ENCODE data around the gene PSAP. TPM values are rescaled to one million over a fixed set of nuclear protein-coding genes. Genes with fewer than 3 reads are reported as not detected.
A peak's percentile ranks its signal among the peaks of the same experiment; 100 is the strongest.

The PSAP gene
- total and polyA plus RNA-seq, 2 experiments from 2014 or later, result 151 to 391 TPM

DNA sequence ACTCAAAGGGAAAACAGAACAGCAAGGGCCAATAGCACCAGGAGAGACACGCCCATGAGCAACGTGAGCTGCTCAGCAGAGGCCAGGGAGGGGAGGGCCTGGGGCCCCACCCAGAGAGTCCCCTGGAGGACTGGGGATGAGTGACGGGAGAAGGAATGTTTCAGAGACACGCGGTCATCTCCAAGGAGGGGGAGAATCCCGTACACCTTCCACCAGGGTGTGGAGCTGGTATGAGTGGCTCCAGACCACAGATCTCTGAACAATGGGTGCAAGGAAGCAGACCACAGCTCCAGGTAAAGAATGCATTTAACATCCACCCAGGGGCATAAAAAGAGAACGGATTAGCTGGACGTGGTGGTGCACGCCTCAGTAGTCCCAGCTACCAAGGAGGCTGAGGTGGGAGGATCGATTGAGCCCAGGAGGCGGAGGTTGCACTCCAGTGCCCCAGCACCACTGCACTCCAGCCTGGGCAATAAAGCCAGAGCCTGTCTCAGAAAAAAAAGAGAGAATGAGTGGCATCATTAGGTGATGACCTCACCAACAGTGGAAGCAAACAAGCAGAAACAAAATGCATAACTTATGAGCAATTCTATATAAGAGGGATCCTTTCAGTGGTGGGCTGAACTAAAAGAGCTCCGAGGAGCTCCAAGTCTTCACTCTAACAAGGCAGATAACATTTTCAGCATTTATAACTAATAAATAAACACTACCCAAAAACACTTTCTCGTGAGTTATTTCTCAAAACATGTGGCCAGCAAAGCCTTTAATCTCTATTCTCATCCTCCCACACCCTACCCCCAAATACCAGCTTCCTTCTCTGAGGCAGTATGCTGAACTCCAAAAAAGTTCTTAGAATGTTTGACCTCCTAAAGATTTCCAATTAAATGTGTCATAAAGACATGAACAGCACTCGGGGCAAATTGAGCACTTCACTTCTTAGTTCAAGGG is 12.5 kb downstream of the PSAP start:
- ATAC-seq, result no peak
- H3K36me3 ChIP-seq (ENCODE audit: insufficient read depth), result no peaks in the 10 kb centered on the region
- peaks cover 48% of the 10 kb centered on the region for H3K4me1 ChIP-seq (ENCODE audit: insufficient read depth)
- peaks cover 62% of the 10 kb centered on the region for H3K4me1 Mint-ChIP-seq
- peaks cover 87% of the 10 kb centered on the region for H4K20me1 ChIP-seq (replicated peaks; ENCODE audit: insufficient read depth)
- no peaks in the 10 kb centered on the region; the same call in 1 of the 2 replicates for H3F3A ChIP-seq (replicated peaks; ENCODE audit: low read depth)
- no peak for DNase-seq (ENCODE audit: low spot score)
- no peaks in the 10 kb centered on the region for H3K27me3 ChIP-seq (ENCODE audit: insufficient read depth)
- peaks cover 6% of the 10 kb centered on the region; the same call in 1 of the 3 replicates for H3K36me3 Mint-ChIP-seq (ENCODE audit: low read depth)
- no peak overlapping the region for H3K4me2 ChIP-seq
- H3K4me3 Mint-ChIP-seq, result no peak overlapping the region; the same call in 2 of the 3 replicates
- H3K27ac Mint-ChIP-seq, result 0 out of 2 replicates have a peak overlapping the region, but pooled peaks have one; percentile 20
- TF ChIP-seq STAT1 (IDR thresholded peaks at IDR 0.05; ENCODE audit: unreplicated experiment) (no peak), CREB1 (CRISPR knock-in tag; IDR thresholded peaks at IDR 0.05; ENCODE audit: low read depth) (no peak), ZNF114 (CRISPR knock-in tag; IDR thresholded peaks at IDR 0.05) (no peak), NANOG (IDR thresholded peaks at IDR 0.05; ENCODE audit: borderline replicate concordance) (no peak), ZNF331 (CRISPR knock-in tag; IDR thresholded peaks at IDR 0.05; ENCODE audit: low read depth) (no peak), EZH2 (IDR thresholded peaks at IDR 0.05; ENCODE audit: low read depth, unreplicated experiment) (no peak), JUNB (IDR thresholded peaks at IDR 0.05; ENCODE audit: unreplicated experiment) (no peak), EZH2phosphoT487 (IDR thresholded peaks at IDR 0.05; ENCODE audit: unreplicated experiment) (no peak), POLR2AphosphoS5 (IDR thresholded peaks at IDR 0.05; ENCODE audit: low read depth) (no peak)
- TF ChIP-seq, protein P1, sequence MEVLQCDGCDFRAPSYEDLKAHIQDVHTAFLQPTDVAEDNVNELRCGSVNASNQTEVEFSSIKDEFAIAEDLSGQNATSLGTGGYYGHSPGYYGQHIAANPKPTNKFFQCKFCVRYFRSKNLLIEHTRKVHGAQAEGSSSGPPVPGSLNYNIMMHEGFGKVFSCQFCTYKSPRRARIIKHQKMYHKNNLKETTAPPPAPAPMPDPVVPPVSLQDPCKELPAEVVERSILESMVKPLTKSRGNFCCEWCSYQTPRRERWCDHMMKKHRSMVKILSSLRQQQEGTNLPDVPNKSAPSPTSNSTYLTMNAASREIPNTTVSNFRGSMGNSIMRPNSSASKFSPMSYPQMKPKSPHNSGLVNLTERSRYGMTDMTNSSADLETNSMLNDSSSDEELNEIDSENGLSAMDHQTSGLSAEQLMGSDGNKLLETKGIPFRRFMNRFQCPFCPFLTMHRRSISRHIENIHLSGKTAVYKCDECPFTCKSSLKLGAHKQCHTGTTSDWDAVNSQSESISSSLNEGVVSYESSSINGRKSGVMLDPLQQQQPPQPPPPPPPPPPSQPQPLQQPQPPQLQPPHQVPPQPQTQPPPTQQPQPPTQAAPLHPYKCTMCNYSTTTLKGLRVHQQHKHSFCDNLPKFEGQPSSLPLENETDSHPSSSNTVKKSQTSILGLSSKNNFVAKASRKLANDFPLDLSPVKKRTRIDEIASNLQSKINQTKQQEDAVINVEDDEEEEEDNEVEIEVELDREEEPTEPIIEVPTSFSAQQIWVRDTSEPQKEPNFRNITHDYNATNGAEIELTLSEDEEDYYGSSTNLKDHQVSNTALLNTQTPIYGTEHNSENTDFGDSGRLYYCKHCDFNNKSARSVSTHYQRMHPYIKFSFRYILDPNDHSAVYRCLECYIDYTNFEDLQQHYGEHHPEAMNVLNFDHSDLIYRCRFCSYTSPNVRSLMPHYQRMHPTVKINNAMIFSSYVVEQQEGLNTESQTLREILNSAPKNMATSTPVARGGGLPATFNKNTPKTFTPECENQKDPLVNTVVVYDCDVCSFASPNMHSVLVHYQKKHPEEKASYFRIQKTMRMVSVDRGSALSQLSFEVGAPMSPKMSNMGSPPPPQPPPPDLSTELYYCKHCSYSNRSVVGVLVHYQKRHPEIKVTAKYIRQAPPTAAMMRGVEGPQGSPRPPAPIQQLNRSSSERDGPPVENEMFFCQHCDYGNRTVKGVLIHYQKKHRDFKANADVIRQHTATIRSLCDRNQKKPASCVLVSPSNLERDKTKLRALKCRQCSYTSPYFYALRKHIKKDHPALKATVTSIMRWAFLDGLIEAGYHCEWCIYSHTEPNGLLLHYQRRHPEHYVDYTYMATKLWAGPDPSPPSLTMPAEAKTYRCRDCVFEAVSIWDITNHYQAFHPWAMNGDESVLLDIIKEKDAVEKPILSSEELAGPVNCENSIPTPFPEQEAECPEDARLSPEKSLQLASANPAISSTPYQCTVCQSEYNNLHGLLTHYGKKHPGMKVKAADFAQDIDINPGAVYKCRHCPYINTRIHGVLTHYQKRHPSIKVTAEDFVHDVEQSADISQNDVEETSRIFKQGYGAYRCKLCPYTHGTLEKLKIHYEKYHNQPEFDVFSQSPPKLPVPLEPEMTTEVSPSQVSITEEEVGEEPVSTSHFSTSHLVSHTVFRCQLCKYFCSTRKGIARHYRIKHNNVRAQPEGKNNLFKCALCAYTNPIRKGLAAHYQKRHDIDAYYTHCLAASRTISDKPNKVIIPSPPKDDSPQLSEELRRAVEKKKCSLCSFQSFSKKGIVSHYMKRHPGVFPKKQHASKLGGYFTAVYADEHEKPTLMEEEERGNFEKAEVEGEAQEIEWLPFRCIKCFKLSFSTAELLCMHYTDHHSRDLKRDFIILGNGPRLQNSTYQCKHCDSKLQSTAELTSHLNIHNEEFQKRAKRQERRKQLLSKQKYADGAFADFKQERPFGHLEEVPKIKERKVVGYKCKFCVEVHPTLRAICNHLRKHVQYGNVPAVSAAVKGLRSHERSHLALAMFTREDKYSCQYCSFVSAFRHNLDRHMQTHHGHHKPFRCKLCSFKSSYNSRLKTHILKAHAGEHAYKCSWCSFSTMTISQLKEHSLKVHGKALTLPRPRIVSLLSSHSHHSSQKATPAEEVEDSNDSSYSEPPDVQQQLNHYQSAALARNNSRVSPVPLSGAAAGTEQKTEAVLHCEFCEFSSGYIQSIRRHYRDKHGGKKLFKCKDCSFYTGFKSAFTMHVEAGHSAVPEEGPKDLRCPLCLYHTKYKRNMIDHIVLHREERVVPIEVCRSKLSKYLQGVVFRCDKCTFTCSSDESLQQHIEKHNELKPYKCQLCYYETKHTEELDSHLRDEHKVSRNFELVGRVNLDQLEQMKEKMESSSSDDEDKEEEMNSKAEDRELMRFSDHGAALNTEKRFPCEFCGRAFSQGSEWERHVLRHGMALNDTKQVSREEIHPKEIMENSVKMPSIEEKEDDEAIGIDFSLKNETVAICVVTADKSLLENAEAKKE (CRISPR knock-in tag; IDR thresholded peaks at IDR 0.05), result no peak
- TF ChIP-seq, protein P2, sequence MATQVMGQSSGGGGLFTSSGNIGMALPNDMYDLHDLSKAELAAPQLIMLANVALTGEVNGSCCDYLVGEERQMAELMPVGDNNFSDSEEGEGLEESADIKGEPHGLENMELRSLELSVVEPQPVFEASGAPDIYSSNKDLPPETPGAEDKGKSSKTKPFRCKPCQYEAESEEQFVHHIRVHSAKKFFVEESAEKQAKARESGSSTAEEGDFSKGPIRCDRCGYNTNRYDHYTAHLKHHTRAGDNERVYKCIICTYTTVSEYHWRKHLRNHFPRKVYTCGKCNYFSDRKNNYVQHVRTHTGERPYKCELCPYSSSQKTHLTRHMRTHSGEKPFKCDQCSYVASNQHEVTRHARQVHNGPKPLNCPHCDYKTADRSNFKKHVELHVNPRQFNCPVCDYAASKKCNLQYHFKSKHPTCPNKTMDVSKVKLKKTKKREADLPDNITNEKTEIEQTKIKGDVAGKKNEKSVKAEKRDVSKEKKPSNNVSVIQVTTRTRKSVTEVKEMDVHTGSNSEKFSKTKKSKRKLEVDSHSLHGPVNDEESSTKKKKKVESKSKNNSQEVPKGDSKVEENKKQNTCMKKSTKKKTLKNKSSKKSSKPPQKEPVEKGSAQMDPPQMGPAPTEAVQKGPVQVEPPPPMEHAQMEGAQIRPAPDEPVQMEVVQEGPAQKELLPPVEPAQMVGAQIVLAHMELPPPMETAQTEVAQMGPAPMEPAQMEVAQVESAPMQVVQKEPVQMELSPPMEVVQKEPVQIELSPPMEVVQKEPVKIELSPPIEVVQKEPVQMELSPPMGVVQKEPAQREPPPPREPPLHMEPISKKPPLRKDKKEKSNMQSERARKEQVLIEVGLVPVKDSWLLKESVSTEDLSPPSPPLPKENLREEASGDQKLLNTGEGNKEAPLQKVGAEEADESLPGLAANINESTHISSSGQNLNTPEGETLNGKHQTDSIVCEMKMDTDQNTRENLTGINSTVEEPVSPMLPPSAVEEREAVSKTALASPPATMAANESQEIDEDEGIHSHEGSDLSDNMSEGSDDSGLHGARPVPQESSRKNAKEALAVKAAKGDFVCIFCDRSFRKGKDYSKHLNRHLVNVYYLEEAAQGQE (IDR thresholded peaks at IDR 0.05; ENCODE audit: unreplicated experiment), result no peak
- TF ChIP-seq, protein P3, sequence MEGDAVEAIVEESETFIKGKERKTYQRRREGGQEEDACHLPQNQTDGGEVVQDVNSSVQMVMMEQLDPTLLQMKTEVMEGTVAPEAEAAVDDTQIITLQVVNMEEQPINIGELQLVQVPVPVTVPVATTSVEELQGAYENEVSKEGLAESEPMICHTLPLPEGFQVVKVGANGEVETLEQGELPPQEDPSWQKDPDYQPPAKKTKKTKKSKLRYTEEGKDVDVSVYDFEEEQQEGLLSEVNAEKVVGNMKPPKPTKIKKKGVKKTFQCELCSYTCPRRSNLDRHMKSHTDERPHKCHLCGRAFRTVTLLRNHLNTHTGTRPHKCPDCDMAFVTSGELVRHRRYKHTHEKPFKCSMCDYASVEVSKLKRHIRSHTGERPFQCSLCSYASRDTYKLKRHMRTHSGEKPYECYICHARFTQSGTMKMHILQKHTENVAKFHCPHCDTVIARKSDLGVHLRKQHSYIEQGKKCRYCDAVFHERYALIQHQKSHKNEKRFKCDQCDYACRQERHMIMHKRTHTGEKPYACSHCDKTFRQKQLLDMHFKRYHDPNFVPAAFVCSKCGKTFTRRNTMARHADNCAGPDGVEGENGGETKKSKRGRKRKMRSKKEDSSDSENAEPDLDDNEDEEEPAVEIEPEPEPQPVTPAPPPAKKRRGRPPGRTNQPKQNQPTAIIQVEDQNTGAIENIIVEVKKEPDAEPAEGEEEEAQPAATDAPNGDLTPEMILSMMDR (conservative IDR thresholded peaks at IDR 0.05; ENCODE audit: low read depth in 2 of 2), result no peak
- TF ChIP-seq, protein P4, sequence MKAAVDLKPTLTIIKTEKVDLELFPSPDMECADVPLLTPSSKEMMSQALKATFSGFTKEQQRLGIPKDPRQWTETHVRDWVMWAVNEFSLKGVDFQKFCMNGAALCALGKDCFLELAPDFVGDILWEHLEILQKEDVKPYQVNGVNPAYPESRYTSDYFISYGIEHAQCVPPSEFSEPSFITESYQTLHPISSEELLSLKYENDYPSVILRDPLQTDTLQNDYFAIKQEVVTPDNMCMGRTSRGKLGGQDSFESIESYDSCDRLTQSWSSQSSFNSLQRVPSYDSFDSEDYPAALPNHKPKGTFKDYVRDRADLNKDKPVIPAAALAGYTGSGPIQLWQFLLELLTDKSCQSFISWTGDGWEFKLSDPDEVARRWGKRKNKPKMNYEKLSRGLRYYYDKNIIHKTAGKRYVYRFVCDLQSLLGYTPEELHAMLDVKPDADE (IDR thresholded peaks at IDR 0.05), result no peak
- H3K9me2 ChIP-seq (ENCODE audit: insufficient read depth), result no peaks in the 10 kb centered on the region
- 0 out of 2 replicates have a peak overlapping the region, but pooled peaks have one; percentile 40 for H3K27ac ChIP-seq (ENCODE audit: low read depth)
- H3K79me2 ChIP-seq (replicated peaks; ENCODE audit: insufficient read depth), result peaks cover 96% of the 10 kb centered on the region
- H3K9me3 Mint-ChIP-seq, result no peaks in the 10 kb centered on the region
- H2AFZ ChIP-seq, result no peak overlapping the region
- H3K4me3 ChIP-seq, result no peak overlapping the region
- peaks cover 14% of the 10 kb centered on the region for H3K27me3 Mint-ChIP-seq (ENCODE audit: insufficient read depth, low read depth, poor library complexity)
